Anterior cingulate cortex (tissue), 58 donors: ENCODE results near the gene GATA6.
"Not testable (repeated sequence)": the region's sequence is repeated elsewhere in the genome, so short reads cannot be mapped to it uniquely, and the experiment has no call there.

Source experiments
- DNase-seq, 58 donors: peaks; one replicate each; lab custom pipeline; 2025; lab: John Stamatoyannopoulos, UW

Gene GATA6

GRCh38 chr18:22179174-22179573, 9.8 kb downstream of the GATA6 start:
- no peak for DNase-seq

- no peak for DNase-seq
These were observed 10.2 kb downstream of the GATA6 start for GRCh38 chr18:22179631-22180030.

- DNase-seq = no peak
These were observed 11.3 kb downstream of the GATA6 start for GRCh38 chr18:22180722-22181121.

- no peak for DNase-seq
These were observed 13.7 kb downstream of the GATA6 start for GRCh38 chr18:22182884-22183697.

GRCh38 chr18:22183698-22184170, 14.3 kb downstream of the GATA6 start:
- DNase-seq = no peak

GRCh38 chr18:22184573-22184972, 15.2 kb downstream of the GATA6 start:
- DNase-seq = not testable (repeated sequence)

- no peak for DNase-seq
These were observed 15.9 kb downstream of the GATA6 start for GRCh38 chr18:22185273-22185672.

GRCh38 chr18:22185771-22186386, 16.5 kb downstream of the GATA6 start:
- no peak for DNase-seq

GRCh38 chr18:22186484-22186971, 17.1 kb downstream of the GATA6 start:
- DNase-seq = no peak

- DNase-seq = no peak
These were observed 19.3 kb downstream of the GATA6 start for GRCh38 chr18:22188559-22189267.

- no peak for DNase-seq
These were observed 20.2 kb downstream of the GATA6 start for GRCh38 chr18:22189449-22190166.

GRCh38 chr18:22191346-22191695, 21.9 kb downstream of the GATA6 start:
- DNase-seq = no peak

- DNase-seq = no peak
These were observed 22.5 kb downstream of the GATA6 start for GRCh38 chr18:22191923-22192322.

GRCh38 chr18:22193466-22193865, 24.1 kb downstream of the GATA6 start:
- no peak for DNase-seq

- DNase-seq = no peak
These were observed 24.8 kb downstream of the GATA6 start for GRCh38 chr18:22194151-22194598.

GRCh38 chr18:22195052-22195451, 25.7 kb downstream of the GATA6 start:
- no peak for DNase-seq

GRCh38 chr18:22196943-22197342, 27.6 kb downstream of the GATA6 start:
- not testable (repeated sequence) for DNase-seq

GRCh38 chr18:22197668-22198067, 28.3 kb downstream of the GATA6 start:
- DNase-seq = no peak

GRCh38 chr18:22198163-22198562, 28.8 kb downstream of the GATA6 start:
- no peak for DNase-seq

GRCh38 chr18:22199005-22199404, 29.6 kb downstream of the GATA6 start:
- no peak for DNase-seq
